Keratinocyte (primary cell): ENCODE data around the gene BLTP2.

ENCODE experiments used
- CTCF ChIP-seq, 3 experiments: IDR thresholded peaks in 1 of 3; conservative IDR thresholded peaks in 1 of 3; optimal IDR thresholded peaks in 1 of 3; 2 replicates in 2 of 3; 3 replicates in 1 of 3; pipeline versions ENCODE3 to v1.5.1; 2011; ENCODE audit warnings: low read length in 3 of 3, mild to moderate bottlenecking in 3 of 3, moderate library complexity in 2 of 3, control low read depth in 1 of 3, inconsistent platforms in 1 of 3; ENCODE audit not compliant: insufficient read depth in 2 of 3; ENCODE audit errors: extremely low read depth in 1 of 3
- EZH2 ChIP-seq: IDR thresholded peaks from one replicate; pipeline ENCODE4 v1.6.1; 2012; ENCODE audit warnings: inconsistent platforms, mild to moderate bottlenecking, low read length, moderate library complexity

- TF ChIP-seq CTCF (optimal IDR thresholded peaks at IDR 0.05 in 1 of 3, IDR thresholded peaks at IDR 0.05 in 1 of 3, conservative IDR thresholded peaks at IDR 0.05 in 1 of 3; ENCODE audit: extremely low read depth in 1 of 3, insufficient read depth in 2 of 3, low read length in 3 of 3) (no peak), EZH2 (no peak)
Observed at GRCh38 chr17:28620010-28620409, 24.9 kb downstream of the BLTP2 start.
